DND-41 (cell line): Measurements from ENCODE around the gene FGF14.

ENCODE experiments used
- ATAC-seq: fragments of 200-7000 bp; cut with Tn5 transposase; 3 replicates; pipeline ENCODE4 v1.9.1; 2021; ENCODE audit warnings: low read depth; ENCODE audit not compliant: insufficient read depth
- DNase-seq: peaks from one replicate; pipeline ENCODE4 v3.0.0-alpha.2; 2020
- H2AFZ ChIP-seq: 2 replicates; pipeline ENCODE4 v1.6.0; 2012; ENCODE audit warnings: low read depth, low read length
- H3K27ac ChIP-seq: 2 replicates; pipeline ENCODE4 v1.5.1; 2012; ENCODE audit warnings: low read length, inconsistent platforms
- H3K27me3 ChIP-seq: fragments of 200-600 bp; sonication (generic); 2 replicates; pipeline ENCODE4 v1.6.0; 2012; ENCODE audit warnings: low read length, mild to moderate bottlenecking, inconsistent platforms; ENCODE audit not compliant: insufficient read depth, poor library complexity
- H3K36me3 ChIP-seq: 2 replicates; pipeline ENCODE4 v1.5.1; 2012; ENCODE audit warnings: low read length, inconsistent platforms; ENCODE audit not compliant: insufficient read depth
- H3K4me1 ChIP-seq: 2 replicates; pipeline ENCODE4 v1.5.1; 2012; ENCODE audit warnings: mild to moderate bottlenecking, low read length; ENCODE audit not compliant: insufficient read depth
- H3K4me2 ChIP-seq: 2 replicates; pipeline ENCODE4 v1.6.0; 2012; ENCODE audit warnings: mild to moderate bottlenecking, moderate library complexity, low read length, inconsistent platforms; ENCODE audit not compliant: insufficient read depth
- H3K4me3 ChIP-seq, 2 experiments: fragments of 200-600 bp in 1 of 2; shearing (Covaris generic) in 1 of 2; 2 replicates each; pipeline ENCODE4 v1.5.1; 2012 to 2016; ENCODE audit warnings: inconsistent platforms in 2 of 2, low read length in 2 of 2, mild to moderate bottlenecking in 2 of 2, low read depth in 1 of 2, moderate library complexity in 1 of 2
- H3K79me2 ChIP-seq: 2 replicates; pipeline ENCODE4 v1.6.0; 2012; ENCODE audit warnings: low read length, inconsistent platforms; ENCODE audit not compliant: insufficient read depth
- H3K9ac ChIP-seq: 2 replicates; pipeline ENCODE4 v1.6.0; 2012; ENCODE audit warnings: low read depth, mild to moderate bottlenecking, inconsistent platforms, low read length, moderate library complexity
- H3K9me3 ChIP-seq: 2 replicates; pipeline ENCODE4 v1.5.1; 2012; ENCODE audit warnings: low read length, moderate library complexity, mild to moderate bottlenecking, inconsistent platforms; ENCODE audit not compliant: insufficient read depth, severe bottlenecking
- H4K20me1 ChIP-seq: 2 replicates; pipeline ENCODE4 v1.6.0; 2012; ENCODE audit warnings: low read length; ENCODE audit not compliant: insufficient read depth
- EZH2 ChIP-seq: IDR thresholded peaks from 3 replicates; pipeline ENCODE4 v1.6.1; 2012; ENCODE audit warnings: borderline replicate concordance, low read depth, mild to moderate bottlenecking, moderate library complexity, low read length, inconsistent platforms; ENCODE audit not compliant: severe bottlenecking
- TF ChIP-seq, protein P1 (sequence below): IDR thresholded peaks from 2 replicates; pipeline ENCODE4 v1.5.1; 2012; ENCODE audit warnings: borderline replicate concordance, low read length, moderate library complexity, mild to moderate bottlenecking; ENCODE audit not compliant: poor library complexity, severe bottlenecking; ENCODE audit errors: extremely low read depth

The FGF14 gene

DNA sequence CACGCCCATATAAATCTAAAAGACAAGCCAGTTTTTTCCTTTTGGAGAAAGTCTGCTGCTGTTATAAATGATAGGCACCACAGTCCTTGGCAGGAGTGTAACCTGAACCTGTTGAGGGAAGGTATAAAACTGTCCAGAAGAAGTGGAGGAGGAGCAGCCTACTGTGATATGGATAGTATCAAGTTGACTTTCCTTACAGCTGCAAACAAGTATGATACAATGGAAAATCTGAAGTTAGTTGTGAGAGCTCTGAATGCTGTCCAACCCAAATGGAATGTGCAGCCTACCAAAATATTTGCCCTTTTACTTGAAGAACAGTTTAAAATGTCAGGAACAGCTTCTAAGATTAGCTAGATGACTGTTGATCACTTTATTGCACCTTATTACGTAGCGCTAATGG is 399.6 kb downstream of the FGF14 start:
- Histone ChIP-seq H3K9me3 (no peaks in the 10 kb centered on the region), H3K4me3 (no peak overlapping the region), H3K4me1 (no peaks in the 10 kb centered on the region), H2AFZ (no peak overlapping the region), H3K9ac (no peak overlapping the region), H3K36me3 (no peaks in the 10 kb centered on the region), H4K20me1 (no peaks in the 10 kb centered on the region), H3K27ac (no peak overlapping the region), H3K4me2 (no peak overlapping the region), H3K27me3 (no peaks in the 10 kb centered on the region), H3K79me2 (no peaks in the 10 kb centered on the region)
- ATAC-seq (no peak), DNase-seq (no peak)
- TF ChIP-seq, protein P1, sequence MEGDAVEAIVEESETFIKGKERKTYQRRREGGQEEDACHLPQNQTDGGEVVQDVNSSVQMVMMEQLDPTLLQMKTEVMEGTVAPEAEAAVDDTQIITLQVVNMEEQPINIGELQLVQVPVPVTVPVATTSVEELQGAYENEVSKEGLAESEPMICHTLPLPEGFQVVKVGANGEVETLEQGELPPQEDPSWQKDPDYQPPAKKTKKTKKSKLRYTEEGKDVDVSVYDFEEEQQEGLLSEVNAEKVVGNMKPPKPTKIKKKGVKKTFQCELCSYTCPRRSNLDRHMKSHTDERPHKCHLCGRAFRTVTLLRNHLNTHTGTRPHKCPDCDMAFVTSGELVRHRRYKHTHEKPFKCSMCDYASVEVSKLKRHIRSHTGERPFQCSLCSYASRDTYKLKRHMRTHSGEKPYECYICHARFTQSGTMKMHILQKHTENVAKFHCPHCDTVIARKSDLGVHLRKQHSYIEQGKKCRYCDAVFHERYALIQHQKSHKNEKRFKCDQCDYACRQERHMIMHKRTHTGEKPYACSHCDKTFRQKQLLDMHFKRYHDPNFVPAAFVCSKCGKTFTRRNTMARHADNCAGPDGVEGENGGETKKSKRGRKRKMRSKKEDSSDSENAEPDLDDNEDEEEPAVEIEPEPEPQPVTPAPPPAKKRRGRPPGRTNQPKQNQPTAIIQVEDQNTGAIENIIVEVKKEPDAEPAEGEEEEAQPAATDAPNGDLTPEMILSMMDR: no peak
- no peak for TF ChIP-seq EZH2

DNA sequence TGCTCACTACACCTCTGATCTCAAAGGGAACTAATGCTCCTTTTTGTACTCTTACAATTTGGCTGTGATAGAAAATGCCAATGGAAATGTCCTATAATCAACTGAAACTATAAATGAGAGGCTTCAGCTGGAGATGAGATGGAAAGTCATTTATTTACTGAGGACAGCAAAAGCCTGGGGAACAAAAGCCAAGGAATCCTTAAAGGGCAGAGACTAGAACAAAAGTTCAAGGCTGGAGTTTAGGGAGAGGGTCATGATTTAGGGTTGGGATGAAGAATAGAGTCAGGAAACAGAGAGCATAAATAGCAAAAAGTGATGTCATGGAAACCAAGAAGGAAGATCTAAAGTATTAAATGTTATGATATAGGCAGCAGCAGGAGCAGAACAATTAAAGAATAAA is 401.1 kb downstream of the FGF14 start:
- Histone ChIP-seq H3K79me2 (no peaks in the 10 kb centered on the region), H3K27ac (no peak overlapping the region), H3K4me1 (no peaks in the 10 kb centered on the region), H3K4me3 (no peak overlapping the region), H4K20me1 (no peaks in the 10 kb centered on the region), H3K4me2 (no peak overlapping the region), H3K27me3 (no peaks in the 10 kb centered on the region), H2AFZ (no peak overlapping the region), H3K36me3 (no peaks in the 10 kb centered on the region), H3K9me3 (no peaks in the 10 kb centered on the region), H3K9ac (no peak overlapping the region)
- TF ChIP-seq EZH2: no peak
- TF ChIP-seq, protein P1: no peak
- ATAC-seq (no peak), DNase-seq (no peak)

DNA sequence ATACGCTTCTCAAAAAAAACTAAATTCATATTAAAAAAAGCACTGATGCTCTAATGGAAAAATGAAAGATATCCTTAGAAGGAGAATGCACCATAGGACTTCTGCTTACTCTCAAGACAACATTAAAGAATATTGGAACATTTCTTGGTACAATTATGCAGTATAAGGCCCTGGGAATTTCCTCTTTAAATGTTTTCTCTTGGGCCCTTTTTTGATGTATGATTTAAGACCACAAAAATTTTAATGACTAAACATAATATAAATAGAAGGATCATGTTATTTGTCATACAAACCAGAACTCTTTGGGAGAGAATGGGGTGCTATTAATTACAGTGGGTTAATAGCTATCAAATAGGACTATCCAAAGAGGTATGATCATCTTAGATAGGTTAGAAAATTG is 403.7 kb downstream of the FGF14 start:
- Histone ChIP-seq H3K4me1 (no peaks in the 10 kb centered on the region), H3K27ac (no peak overlapping the region), H3K36me3 (no peaks in the 10 kb centered on the region), H4K20me1 (no peaks in the 10 kb centered on the region), H3K9me3 (no peaks in the 10 kb centered on the region), H3K4me2 (no peak overlapping the region), H2AFZ (no peak overlapping the region), H3K4me3 (no peak overlapping the region), H3K79me2 (no peaks in the 10 kb centered on the region), H3K27me3 (no peaks in the 10 kb centered on the region), H3K9ac (no peak overlapping the region)
- no peak for ATAC-seq
- no peak for DNase-seq
- TF ChIP-seq EZH2: no peak
- TF ChIP-seq, protein P1: no peak

DNA sequence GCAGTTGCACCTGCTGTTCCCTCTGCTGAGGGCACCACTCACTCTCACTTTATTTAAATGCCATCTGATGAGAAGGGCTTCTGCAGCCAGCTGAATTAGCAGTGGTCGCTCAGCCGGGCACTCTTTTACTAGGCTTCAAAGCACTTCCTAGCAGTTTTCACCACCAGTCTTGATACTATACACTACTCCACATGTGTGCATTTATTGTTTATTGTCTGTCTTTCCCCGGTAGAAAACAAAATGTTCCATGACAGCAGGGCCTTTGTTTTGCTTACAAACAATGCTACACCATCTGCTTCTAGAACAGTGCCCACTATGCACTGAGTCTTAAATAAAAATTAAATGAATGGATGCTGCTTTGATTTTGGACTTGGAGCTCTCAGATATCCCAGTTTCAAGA is 404.9 kb downstream of the FGF14 start:
- Histone ChIP-seq H3K4me2 (no peak overlapping the region), H3K9ac (no peak overlapping the region), H3K27me3 (no peaks in the 10 kb centered on the region), H3K4me1 (no peaks in the 10 kb centered on the region), H3K79me2 (no peaks in the 10 kb centered on the region), H2AFZ (no peak overlapping the region), H3K27ac (no peak overlapping the region), H3K4me3 (no peak overlapping the region), H3K36me3 (no peaks in the 10 kb centered on the region), H4K20me1 (no peaks in the 10 kb centered on the region), H3K9me3 (no peaks in the 10 kb centered on the region)
- TF ChIP-seq, protein P1: no peak
- no peak for TF ChIP-seq EZH2
- ATAC-seq (no peak), DNase-seq (no peak)
